K562 (cell line): ENCODE data around the gene NSMCE1. TPM values are rescaled to one million over a fixed set of nuclear protein-coding genes. Genes with fewer than 3 reads are reported as not detected.

Experiments used
- ATAC-seq: fragments of 200-7000 bp; cut with Tn5 transposase; 3 replicates; pipeline ENCODE4 v1.9.1; 2020; ENCODE audit warnings: moderate library complexity
- BruUV-seq: library from RNA; stranded (reverse); fragments of 400-500 nt; replicated peaks from 2 replicates; lab custom pipeline; 2021; lab: Mats Ljungman, UMichigan
- CTCF ChIA-PET: fragments of 300-600 bp; formaldehyde crosslinking; extraction: SDS; loops from one replicate; lab custom pipeline; 2021; ENCODE audit warnings: low intra/inter-chr PET ratio; lab: Yijun Ruan, JAX
- POLR2A ChIA-PET: fragments of 300-600, 350-650 bp; sonication (Branson Sonifier 250); formaldehyde crosslinking; extraction: SDS; loops from one replicate; lab custom pipeline; 2021; ENCODE audit warnings: antibody characterized with exemption, inconsistent platforms; lab: Yijun Ruan, JAX
- DNase-seq, 4 experiments: peaks; one replicate each; pipeline versions ENCODE4 v3.0.0 to v3.0.0-alpha.2; 2011 to 2018; ENCODE audit warnings: low spot score in 3 of 4, mixed read lengths in 3 of 4; ENCODE audit errors: extremely low read depth in 1 of 4
- FAIRE-seq: peaks from 2 replicates; lab custom pipeline; 2011; peaks lifted over from hg19 to GRCh38; lab: Jason Lieb, UNC
- H2AFZ ChIP-seq: 2 replicates; pipeline ENCODE4 v1.6.0; 2011; ENCODE audit warnings: low read depth, low read length, control low read depth, inconsistent platforms
- H3K27ac ChIP-seq: fragments of 200-600 bp; 3 replicates; pipeline ENCODE4 v1.8.0; 2011; ENCODE audit warnings: low read depth, mild to moderate bottlenecking, control low read depth, inconsistent platforms, low read length, moderate library complexity, mixed read lengths; ENCODE audit errors: extremely low read depth
- H3K27me3 ChIP-seq, 2 experiments: fragments of 300-600 bp in 1 of 2; 2 replicates in 1 of 2; 3 replicates in 1 of 2; pipeline versions ENCODE4 v1.6.0 to v1.8.0; 2011; ENCODE audit warnings: inconsistent platforms in 2 of 2, low read length in 2 of 2, mild to moderate bottlenecking in 1 of 2, mixed read lengths in 1 of 2, moderate library complexity in 1 of 2; ENCODE audit not compliant: control insufficient read depth in 2 of 2, insufficient read depth in 2 of 2
- H3K36me3 ChIP-seq: fragments of 300-600 bp; 3 replicates; pipeline ENCODE4 v1.8.0; 2011; ENCODE audit warnings: mild to moderate bottlenecking, low read length, inconsistent platforms; ENCODE audit not compliant: control insufficient read depth, insufficient read depth
- H3K4me1 ChIP-seq, 2 experiments: fragments of 200-600 bp in 1 of 2; replicated peaks in 1 of 2; 2 replicates in 1 of 2; 3 replicates in 1 of 2; pipeline versions ENCODE4 v1.5.1 to v1.8.0; 2011; ENCODE audit warnings: inconsistent platforms in 2 of 2, low read length in 2 of 2, mild to moderate bottlenecking in 1 of 2, mixed read lengths in 1 of 2, moderate library complexity in 1 of 2; ENCODE audit not compliant: control insufficient read depth in 2 of 2, insufficient read depth in 2 of 2
- H3K4me2 ChIP-seq: 2 replicates; pipeline ENCODE4 v1.6.1; 2011; ENCODE audit warnings: low read length, control low read depth, inconsistent platforms, mixed read lengths; ENCODE audit not compliant: insufficient read depth
- H3K4me3 ChIP-seq: fragments of 200-600 bp; sonication (generic), shearing (Covaris generic); 2 replicates; pipeline ENCODE4 v1.5.1; 2016; ENCODE audit warnings: control low read depth, inconsistent platforms
- H3K79me2 ChIP-seq: fragments of 200-600 bp; 3 replicates; pipeline ENCODE4 v1.8.0; 2011; ENCODE audit warnings: low read length, inconsistent platforms; ENCODE audit not compliant: control insufficient read depth, insufficient read depth
- H3K9ac ChIP-seq, 2 experiments: 2 replicates each; pipeline versions ENCODE4 v1.6.0 to v1.6.1; 2011; ENCODE audit warnings: low read depth in 2 of 2, low read length in 2 of 2, control low read depth in 1 of 2, inconsistent platforms in 1 of 2, mild to moderate bottlenecking in 1 of 2, mixed read lengths in 1 of 2; ENCODE audit not compliant: insufficient read depth in 1 of 2
- H3K9me1 ChIP-seq: one replicate; pipeline ENCODE4 v1.6.0; 2011; ENCODE audit warnings: inconsistent platforms, mild to moderate bottlenecking, low read length, moderate library complexity; ENCODE audit not compliant: control insufficient read depth, insufficient read depth
- H3K9me3 ChIP-seq: replicated peaks from 2 replicates; pipeline ENCODE4 v1.5.1; 2011; ENCODE audit warnings: low read depth, low read length, inconsistent platforms; ENCODE audit not compliant: control insufficient read depth, insufficient read depth
- H4K20me1 ChIP-seq: replicated peaks from 2 replicates; pipeline ENCODE4 v1.6.1; 2011; ENCODE audit warnings: low read length, inconsistent platforms, mixed read lengths; ENCODE audit not compliant: control insufficient read depth, insufficient read depth
- BHLHE40 ChIP-seq: IDR thresholded peaks from 2 replicates; pipeline ENCODE4 v1.6.1; 2011; ENCODE audit warnings: low read length, improper control_type of control experiment
- CSDE1 ChIP-seq, 2 experiments: fragments of 450-650 bp; IDR thresholded peaks; 2 replicates each; pipeline ENCODE4 v1.6.1; 2016; ENCODE audit warnings: mild to moderate bottlenecking in 1 of 2
- HDAC6 ChIP-seq: IDR thresholded peaks from 2 replicates; pipeline ENCODE4 v1.6.1; 2012; ENCODE audit warnings: low read depth, mild to moderate bottlenecking, control low read depth, inconsistent platforms, low read length, moderate library complexity
- WGBS: fragments of 100-300 bp; shearing (Covaris generic); methylation state at CpG from one replicate; pipeline ENCODE4 v1.1.6; 2016; ENCODE audit warnings: low coverage, mixed read lengths; ENCODE audit not compliant: insufficient coverage; ENCODE audit errors: missing lambda C conversion rate; 5-methylcytosine and 5-hydroxymethylcytosine counted together
- in situ Hi-C: fragments of 300-500 bp; cut with MboI; formaldehyde crosslinking; loops from 4 replicates; pipeline ENCODE4 v1.15.0; 2018; ENCODE audit warnings: inconsistent platforms, mixed read lengths
- intact Hi-C: fragments of 100-400 bp; cut with micrococcal nuclease; formaldehyde crosslinking; loops from 2 replicates; pipeline ENCODE4 v1.14.2; 2022
- polyA plus RNA-seq, 8 experiments: library from polyadenylated mRNA; depleted of rRNA in 4 of 8; stranded (reverse) in 5 of 8; unstranded in 3 of 8; fragments of >200 nt; fragmentation: Nextera tagmentation in 2 of 8; fragmentation: Illumina TruSeq in 1 of 8; extraction: Ambion mirVana in 2 of 8; extraction: Trizol in 1 of 8; gene quantifications; 2 replicates each; pipeline versions ENCODE4 v1.2.1 to v1.2.3, GENCODE V29; 2011 to 2014; ENCODE audit warnings: inconsistent platforms in 1 of 8, missing spikeins in 1 of 8
- total RNA-seq, 7 experiments: library from RNA; depleted of rRNA in 6 of 7; stranded (reverse); fragments of >200 nt in 6 of 7; fragmentation: Illumina TruSeq in 2 of 7; extraction: Trizol in 2 of 7; gene quantifications; 2 replicates each; pipeline versions ENCODE4 v1.2.1 to v1.2.3, GENCODE V29; 2011 to 2021; ENCODE audit warnings: low replicate concordance in 1 of 7
- TF ChIP-seq, protein P1 (sequence below), 3 experiments: IDR thresholded peaks in 2 of 3; conservative IDR thresholded peaks in 1 of 3; 2 replicates each; pipeline ENCODE4 v1.5.1; 2011 to 2012; ENCODE audit warnings: low read length in 3 of 3, mild to moderate bottlenecking in 3 of 3, control low read depth in 2 of 3, improper control_type of control experiment in 1 of 3, inconsistent platforms in 1 of 3, low read depth in 1 of 3, mixed read lengths in 1 of 3, moderate library complexity in 1 of 3; ENCODE audit not compliant: insufficient read depth in 2 of 3

NSMCE1 gene
- total and polyA plus RNA-seq, 9 of the 15 experiments (the other 6 are each of a cell fraction or from before 2014, with no cell fraction given) = 52.1 to 163 (median 61.5) TPM

DNA sequence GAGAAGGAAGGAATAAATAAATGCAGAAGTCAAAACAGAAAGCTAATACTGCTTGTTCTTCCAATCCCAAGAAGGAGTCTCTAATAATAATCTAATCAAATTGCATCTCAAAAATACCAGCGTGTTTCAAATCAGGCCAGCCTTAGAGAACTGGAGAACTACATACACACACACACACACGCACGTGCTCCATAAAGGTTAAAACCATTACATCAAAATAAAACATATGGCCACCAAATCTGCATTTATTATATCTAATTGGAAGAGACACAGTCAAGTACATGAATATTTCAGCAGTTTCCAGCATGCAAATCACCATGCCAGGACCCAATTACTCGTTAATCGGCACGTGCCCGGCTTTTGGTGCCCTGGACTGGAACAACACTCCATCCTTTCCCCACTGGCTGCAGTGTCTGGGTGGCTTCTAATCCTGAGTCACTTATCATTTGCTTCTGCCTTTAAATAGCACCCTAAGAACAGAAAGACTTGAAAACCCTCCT lies 85.6 kb downstream of the NSMCE1 start:
- no peak overlapping the region for H3K27ac ChIP-seq
- H4K20me1 ChIP-seq = no peaks in the 10 kb centered on the region
- POLR2A ChIA-PET = no interaction called here
- H3K4me2 ChIP-seq = no peak overlapping the region
- no peak overlapping the region for H3K4me3 ChIP-seq
- intact Hi-C loops (loop anchor here (5.0 kb wide), 1 partner anchor 44 kb away; no protein-coding TSS in a partner anchor), in situ Hi-C loops (no loop called here)
- ATAC-seq = no peak
- H3K79me2 ChIP-seq = no peaks in the 10 kb centered on the region
- peaks cover 0 to 4% of the 10 kb centered on the region in 2 experiments; a peak in 1 of 5 replicates for H3K27me3 ChIP-seq
- H3K9me1 ChIP-seq = no peaks in the 10 kb centered on the region
- H2AFZ ChIP-seq = no peak overlapping the region
- no peaks in the 10 kb centered on the region; a peak in 1 of 5 replicates for H3K4me1 ChIP-seq
- BruUV-seq = no TSS peak
- WGBS = 8% methylated on average over 7 of the region's 7 CpGs
- CTCF ChIA-PET = no interaction called here
- DNase-seq = no peak
- H3K9ac ChIP-seq = no peak overlapping the region
- no peaks in the 10 kb centered on the region for H3K36me3 ChIP-seq
- FAIRE-seq = no peak
- TF ChIP-seq HDAC6 = no peak
- TF ChIP-seq BHLHE40 = peak; percentile 32; the same call in 1 of the 2 replicates
- no peaks in the 10 kb centered on the region for H3K9me3 ChIP-seq

DNA sequence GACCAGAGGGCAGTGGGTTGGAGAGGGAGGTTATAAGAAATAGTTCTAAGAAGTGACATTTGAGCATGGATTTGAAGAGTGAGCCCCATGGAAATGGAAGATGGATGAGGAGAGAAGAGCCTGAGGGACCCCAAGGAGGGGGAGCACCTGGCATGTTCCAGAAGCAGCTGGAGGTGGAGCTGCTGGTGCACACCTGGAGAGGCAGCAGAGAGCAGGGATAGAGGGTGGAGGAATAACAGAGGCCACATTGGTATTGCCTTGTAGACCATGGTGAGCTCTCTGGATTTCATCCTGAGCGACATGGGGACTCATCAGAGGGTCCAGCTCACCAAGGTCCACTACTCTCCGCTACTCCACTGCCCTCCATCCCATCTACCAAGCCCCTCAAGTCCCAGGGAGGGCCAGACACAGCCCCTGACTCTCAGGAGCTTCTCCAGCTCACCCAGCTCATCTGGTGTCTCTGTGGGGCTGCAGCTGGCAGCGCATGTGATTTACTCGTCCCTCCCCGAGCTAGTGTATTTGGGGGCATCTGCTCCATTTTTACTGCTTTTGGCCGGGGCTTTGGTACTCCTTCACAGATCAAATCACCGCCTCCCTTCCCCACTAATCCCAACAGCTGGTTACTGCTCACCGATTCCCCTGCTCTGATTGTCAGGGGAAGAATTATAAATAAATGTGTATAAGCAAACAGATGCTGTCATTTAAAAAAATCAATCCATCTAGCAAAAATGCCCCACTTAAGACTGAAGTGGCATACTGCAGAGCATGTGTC lies 87.4 kb downstream of the NSMCE1 start:
- BruUV-seq = no TSS peak
- peaks cover 0 to 4% of the 10 kb centered on the region in 2 experiments; a peak in 1 of 5 replicates for H3K27me3 ChIP-seq
- in situ Hi-C loops (no loop called here), intact Hi-C loops (loop anchor here (5.0 kb wide), 1 partner anchor 46 kb away; no protein-coding TSS in a partner anchor)
- no peak for FAIRE-seq
- H3K9ac ChIP-seq = no peak overlapping the region
- no peaks in the 10 kb centered on the region for H3K79me2 ChIP-seq
- WGBS = 0% methylated on average over 8 of the region's 8 CpGs
- no peaks in the 10 kb centered on the region for H4K20me1 ChIP-seq
- no peaks in the 10 kb centered on the region for H3K9me3 ChIP-seq
- no peaks in the 10 kb centered on the region for H3K9me1 ChIP-seq
- POLR2A ChIA-PET = interaction anchor here (0.6 to 0.9 kb wide), 4 partner anchors 9 to 23 kb away, joined by 3 read pairs; no protein-coding TSS in a partner anchor
- no peak overlapping the region for H2AFZ ChIP-seq
- H3K36me3 ChIP-seq = no peaks in the 10 kb centered on the region
- H3K27ac ChIP-seq = no peak overlapping the region
- no peak for DNase-seq
- TF ChIP-seq, protein P1, sequence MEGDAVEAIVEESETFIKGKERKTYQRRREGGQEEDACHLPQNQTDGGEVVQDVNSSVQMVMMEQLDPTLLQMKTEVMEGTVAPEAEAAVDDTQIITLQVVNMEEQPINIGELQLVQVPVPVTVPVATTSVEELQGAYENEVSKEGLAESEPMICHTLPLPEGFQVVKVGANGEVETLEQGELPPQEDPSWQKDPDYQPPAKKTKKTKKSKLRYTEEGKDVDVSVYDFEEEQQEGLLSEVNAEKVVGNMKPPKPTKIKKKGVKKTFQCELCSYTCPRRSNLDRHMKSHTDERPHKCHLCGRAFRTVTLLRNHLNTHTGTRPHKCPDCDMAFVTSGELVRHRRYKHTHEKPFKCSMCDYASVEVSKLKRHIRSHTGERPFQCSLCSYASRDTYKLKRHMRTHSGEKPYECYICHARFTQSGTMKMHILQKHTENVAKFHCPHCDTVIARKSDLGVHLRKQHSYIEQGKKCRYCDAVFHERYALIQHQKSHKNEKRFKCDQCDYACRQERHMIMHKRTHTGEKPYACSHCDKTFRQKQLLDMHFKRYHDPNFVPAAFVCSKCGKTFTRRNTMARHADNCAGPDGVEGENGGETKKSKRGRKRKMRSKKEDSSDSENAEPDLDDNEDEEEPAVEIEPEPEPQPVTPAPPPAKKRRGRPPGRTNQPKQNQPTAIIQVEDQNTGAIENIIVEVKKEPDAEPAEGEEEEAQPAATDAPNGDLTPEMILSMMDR (IDR thresholded peaks at IDR 0.05 in 2 of 3, conservative IDR thresholded peaks at IDR 0.05 in 1 of 3; ENCODE audit: insufficient read depth in 2 of 3, low read depth in 1 of 3, low read length in 3 of 3) = peak in 2 of 3 experiments; percentile 20 to 28; a peak in 2 of 6 replicates
- TF ChIP-seq CSDE1 (IDR thresholded peaks at IDR 0.05) = no peak
- TF ChIP-seq, all 486 proteins: peak for 1
- Histone ChIP-seq H3K4me1 (no peaks in the 10 kb centered on the region; a peak in 1 of 5 replicates), H3K4me3 (no peak overlapping the region), H3K4me2 (no peak overlapping the region)
- peak; percentile 31; the same call in 1 of the 3 replicates for ATAC-seq
- CTCF ChIA-PET = no interaction called here
